NCI-H345 treated with DMSO at 0.1 percent for 48 hours (cell line): ENCODE data around the gene KLK10.

ENCODE experiments used
- DNase-seq: peaks from one replicate; lab custom pipeline; 2025; ENCODE audit not compliant: unreplicated experiment; lab: John Stamatoyannopoulos, UW

The KLK10 gene

GRCh38 chr19:51026554-51026831 is 7.0 kb upstream of the KLK10 start, which contains the start of gene KLK11:
KLK11 (minus strand) TSS chr19:51026616; CDS start chr19:51025631, 985 bp downstream.
- no peak for DNase-seq

- DNase-seq, result no peak
Observed at GRCh38 chr19:51025809-51026553, 6.5 kb upstream of the KLK10 start.

GRCh38 chr19:51025401-51025800 is 5.9 kb upstream of the KLK10 start:
- no peak for DNase-seq

- DNase-seq, result no peak
Observed at GRCh38 chr19:51024924-51025323, 5.4 kb upstream of the KLK10 start.

- DNase-seq, result no peak
Observed at GRCh38 chr19:51023946-51024345, 4.4 kb upstream of the KLK10 start.

- no peak for DNase-seq
Observed at GRCh38 chr19:51022526-51022925, 3.0 kb upstream of the KLK10 start.

- DNase-seq, result no peak
Observed at GRCh38 chr19:51020988-51021651, 1.6 kb upstream of the KLK10 start.

- DNase-seq, result no peak
Observed at GRCh38 chr19:51018745-51019543, 565 bp downstream of the KLK10 start.

- DNase-seq, result no peak
Observed at GRCh38 chr19:51016798-51017683, 2.5 kb downstream of the KLK10 start.

GRCh38 chr19:51015691-51016267 is 3.7 kb downstream of the KLK10 start:
- no peak for DNase-seq

GRCh38 chr19:51014242-51014641 is 5.3 kb downstream of the KLK10 start:
- DNase-seq, result no peak

GRCh38 chr19:51012661-51013190 is 6.8 kb downstream of the KLK10 start:
- no peak for DNase-seq

- DNase-seq, result no peak
Observed at GRCh38 chr19:51010066-51010795, 9.3 kb downstream of the KLK10 start.

GRCh38 chr19:51009061-51009891 is 10.2 kb downstream of the KLK10 start:
- DNase-seq, result no peak

- no peak for DNase-seq
Observed at GRCh38 chr19:51007488-51007887, 12.0 kb downstream of the KLK10 start.

- no peak for DNase-seq
Observed at GRCh38 chr19:51006406-51006805, 13.1 kb downstream of the KLK10 start.

GRCh38 chr19:51005248-51005647 is 14.3 kb downstream of the KLK10 start:
- DNase-seq, result no peak

GRCh38 chr19:51003316-51003715 is 16.2 kb downstream of the KLK10 start:
- DNase-seq, result no peak
